Measurements from ENCODE around the gene STX8. TPM values are rescaled to one million over a fixed set of nuclear protein-coding genes. Genes with fewer than 3 reads are reported as not detected.

STX8 gene
- total and polyA plus RNA-seq, 8 donors = 21.6 to 559 (median 75.0) TPM

GRCh38 chr17:9287306-9287705, 288.3 kb downstream of the STX8 start:
- peak in 1 of 2 donors; percentile 28 for DNase-seq
- Histone ChIP-seq H3K27ac (no peak overlapping the region), H3K4me1 (peaks cover under 1 to 28% (median 15%) of the 10 kb centered on the region in 4 donors), H3K36me3 (no peaks in the 10 kb centered on the region), H3K4me3 (no peak overlapping the region), H3K27me3 (no peaks in the 10 kb centered on the region), H3K9me3 (no peaks in the 10 kb centered on the region)
- intact Hi-C loops (cut with DNase I; ENCODE audit: low total_unique reads) = no loop called here
- WGBS, 5 donors = 85 to 95% (median 90%) methylated on average over 2 of the region's 2 CpGs
- TF ChIP-seq EP300 (IDR thresholded peaks at IDR 0.05) (no peak), CTCF (IDR thresholded peaks at IDR 0.05) (no peak), POLR2AphosphoS5 (IDR thresholded peaks at IDR 0.05) (no peak), POLR2A (IDR thresholded peaks at IDR 0.05) (no peak)

GRCh38 chr17:9286434-9286833, 289.2 kb downstream of the STX8 start:
- H3K4me3 ChIP-seq = no peak overlapping the region
- H3K36me3 ChIP-seq = no peaks in the 10 kb centered on the region
- 73 to 90% (median 80%) methylated on average over 7 of the region's 7 CpGs for WGBS, 5 donors
- no peaks in the 10 kb centered on the region for H3K9me3 ChIP-seq
- no peak for DNase-seq
- intact Hi-C loops (cut with DNase I; ENCODE audit: low total_unique reads) = no loop called here
- peaks cover 0 to 20% (median 10%) of the 10 kb centered on the region in 4 donors for H3K4me1 ChIP-seq
- peak overlapping the region in 2 of 5 donors; percentile 47 to 63 for H3K27ac ChIP-seq
- no peaks in the 10 kb centered on the region for H3K27me3 ChIP-seq
- no peak for TF ChIP-seq CTCF (IDR thresholded peaks at IDR 0.05)

GRCh38 chr17:9285602-9286427, 289.8 kb downstream of the STX8 start:
- Histone ChIP-seq H3K27ac (peak overlapping the region in 3 of 5 donors; percentile 27 to 63 (median 47)), H3K4me1 (peaks cover 0 to 20% (median 10%) of the 10 kb centered on the region in 4 donors)
- intact Hi-C loops (cut with DNase I; ENCODE audit: low total_unique reads) = no loop called here

GRCh38 chr17:9284884-9285283, 290.7 kb downstream of the STX8 start:
- no peak overlapping the region for H3K4me3 ChIP-seq
- no peak for DNase-seq
- no peaks in the 10 kb centered on the region for H3K9me3 ChIP-seq
- WGBS, 5 donors = 63 to 73% (median 72%) methylated on average over 4 of the region's 4 CpGs
- H3K27me3 ChIP-seq = no peaks in the 10 kb centered on the region
- intact Hi-C loops (cut with DNase I; ENCODE audit: low total_unique reads) = no loop called here
- H3K36me3 ChIP-seq = no peaks in the 10 kb centered on the region
- TF ChIP-seq POLR2A (IDR thresholded peaks at IDR 0.05) (no peak), EP300 (IDR thresholded peaks at IDR 0.05) (no peak), POLR2AphosphoS5 (IDR thresholded peaks at IDR 0.05) (no peak), CTCF (IDR thresholded peaks at IDR 0.05) (no peak)
- peaks cover 0 to 20% (median 10%) of the 10 kb centered on the region in 4 donors for H3K4me1 ChIP-seq
- H3K27ac ChIP-seq = peak overlapping the region in 3 of 5 donors; percentile 27 to 63 (median 47)

More at GRCh38 chr17:9285602-9286427, 289.8 kb downstream of the STX8 start:
- Histone ChIP-seq H3K36me3 (no peaks in the 10 kb centered on the region), H3K4me3 (no peak overlapping the region), H3K9me3 (no peaks in the 10 kb centered on the region), H3K27me3 (no peaks in the 10 kb centered on the region)
- DNase-seq = no peak
- 74 to 90% (median 79%) methylated on average over 14 of the region's 14 CpGs for WGBS, 5 donors
- TF ChIP-seq POLR2AphosphoS5 (IDR thresholded peaks at IDR 0.05) = no peak

GRCh38 chr17:9283909-9284308, 291.7 kb downstream of the STX8 start:
- Histone ChIP-seq H3K9me3 (no peaks in the 10 kb centered on the region), H3K4me1 (peaks cover 0 to 20% (median 10%) of the 10 kb centered on the region in 4 donors), H3K27ac (peak overlapping the region in 1 of 5 donors; percentile 47), H3K27me3 (no peaks in the 10 kb centered on the region), H3K4me3 (no peak overlapping the region), H3K36me3 (no peaks in the 10 kb centered on the region)
- TF ChIP-seq POLR2AphosphoS5 (IDR thresholded peaks at IDR 0.05) = no peak
- TF ChIP-seq EP300 (IDR thresholded peaks at IDR 0.05) = no peak
- no peak for TF ChIP-seq POLR2A (IDR thresholded peaks at IDR 0.05)
- no peak for TF ChIP-seq CTCF (IDR thresholded peaks at IDR 0.05)
- intact Hi-C loops (cut with DNase I; ENCODE audit: low total_unique reads) = no loop called here
- 54 to 73% (median 71%) methylated on average over 2 of the region's 2 CpGs for WGBS, 5 donors
- DNase-seq = no peak

Data from stomach (tissue), 9 donors.